HAP-1 (cell line): Measurements from ENCODE around the gene TBL1Y.
"Not testable (repeated sequence)": the region's sequence is repeated elsewhere in the genome, so short reads cannot be mapped to it uniquely, and the experiment has no call there.

ENCODE experiments used
- DNase-seq, 2 experiments: peaks; one replicate each; pipeline ENCODE4 v3.0.0-alpha.2; 2016 to 2020; ENCODE audit warnings: low spot score in 2 of 2
- H3K27me3 ChIP-seq: fragments of 250-450 bp; sonication (Bioruptor Pico); 2 replicates; pipeline ENCODE4 v1.5.1; 2020; ENCODE audit warnings: low read depth, mild to moderate bottlenecking, moderate library complexity
- H3K36me3 ChIP-seq: fragments of 250-450 bp; sonication (Bioruptor Pico); replicated peaks from 2 replicates; pipeline ENCODE4 v1.5.1; 2020; ENCODE audit warnings: mild to moderate bottlenecking
- H3K4me1 ChIP-seq: fragments of 250-450 bp; sonication (Bioruptor Pico); 2 replicates; pipeline ENCODE4 v1.5.1; 2020; ENCODE audit warnings: mild to moderate bottlenecking
- H3K4me3 ChIP-seq: fragments of 250-450 bp; sonication (Bioruptor Pico); 2 replicates; pipeline ENCODE4 v1.5.1; 2020; ENCODE audit warnings: mild to moderate bottlenecking, moderate library complexity
- H3K9me3 ChIP-seq: fragments of 250-450 bp; sonication (Bioruptor Pico); 2 replicates; pipeline ENCODE4 v1.5.1; 2020; ENCODE audit warnings: mild to moderate bottlenecking, moderate library complexity
- in situ Hi-C: fragments of 300-500 bp; cut with MboI; formaldehyde crosslinking; loops from 3 replicates; pipeline ENCODE4 v1.14.3; 2020; ENCODE audit warnings: low sequenced_read_pairs, inconsistent platforms, mixed read lengths

The TBL1Y gene

GRCh38 chrY:7078725-7079124 is 168.2 kb downstream of the TBL1Y start:
- in situ Hi-C loops, result no loop called here
- no peaks in the 10 kb centered on the region for H3K36me3 ChIP-seq
- no peaks in the 10 kb centered on the region for H3K4me1 ChIP-seq
- no peak overlapping the region for H3K4me3 ChIP-seq
- H3K27me3 ChIP-seq, result no peaks in the 10 kb centered on the region
- no peaks in the 10 kb centered on the region for H3K9me3 ChIP-seq
- DNase-seq, result no peak

DNA sequence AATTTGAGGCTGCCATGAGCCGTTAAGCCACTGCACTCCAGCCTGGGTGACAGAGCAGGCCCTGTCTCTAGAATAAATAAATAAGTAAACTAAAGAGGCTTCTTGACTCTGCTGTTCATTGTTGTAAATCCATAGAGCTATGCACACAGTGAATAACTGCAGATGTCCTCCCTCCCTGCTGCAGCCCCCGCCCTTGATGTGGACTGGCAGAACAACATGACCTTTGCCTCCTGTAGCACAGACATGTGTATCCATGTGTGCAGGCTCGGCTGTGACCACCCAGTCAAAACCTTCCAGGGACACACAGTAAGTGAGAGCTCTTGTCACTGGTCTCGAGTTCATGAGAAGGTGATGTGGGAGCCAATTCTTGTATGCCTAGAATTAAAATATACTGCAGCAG is 170.1 kb downstream of the TBL1Y start:
- H3K9me3 ChIP-seq, DNase-seq, H3K27me3 ChIP-seq, H3K4me3 ChIP-seq, in situ Hi-C loops, H3K4me1 ChIP-seq, H3K36me3 ChIP-seq: not testable (repeated sequence)

DNA sequence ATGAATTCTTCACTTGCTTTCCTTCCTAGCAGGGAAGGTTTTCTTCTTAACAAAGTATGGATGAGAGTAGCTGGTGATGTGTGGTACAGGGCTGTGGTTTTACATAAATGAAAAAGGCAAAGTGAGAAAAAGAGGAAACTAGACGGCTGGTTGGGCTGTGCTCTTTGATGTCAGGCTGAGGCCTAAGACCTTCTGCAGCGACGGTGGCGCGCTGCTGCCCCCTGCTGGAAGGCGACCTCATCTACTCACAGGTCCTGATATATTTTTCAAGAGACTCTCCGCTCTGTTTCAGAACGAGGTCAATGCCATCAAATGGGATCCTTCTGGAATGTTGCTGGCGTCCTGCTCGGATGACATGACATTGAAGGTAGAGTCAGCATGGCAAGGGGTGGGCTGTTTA is 175.1 kb downstream of the TBL1Y start:
- H3K27me3 ChIP-seq, result no peaks in the 10 kb centered on the region
- H3K4me1 ChIP-seq, result no peaks in the 10 kb centered on the region
- H3K36me3 ChIP-seq, result no peaks in the 10 kb centered on the region
- H3K9me3 ChIP-seq, result no peaks in the 10 kb centered on the region
- no peak overlapping the region for H3K4me3 ChIP-seq
- DNase-seq, result no peak
- in situ Hi-C loops, result no loop called here

- H3K36me3 ChIP-seq, result no peaks in the 10 kb centered on the region
- no peaks in the 10 kb centered on the region for H3K27me3 ChIP-seq
- H3K4me3 ChIP-seq, result no peak overlapping the region
- no peak for DNase-seq
- H3K9me3 ChIP-seq, result no peaks in the 10 kb centered on the region
- no peaks in the 10 kb centered on the region for H3K4me1 ChIP-seq
- in situ Hi-C loops, result no loop called here
Observed at GRCh38 chrY:7092836-7093235, 182.3 kb downstream of the TBL1Y start.

GRCh38 chrY:7094365-7094764 is 183.9 kb downstream of the TBL1Y start:
- Histone ChIP-seq H3K36me3 (no peaks in the 10 kb centered on the region), H3K4me1 (no peaks in the 10 kb centered on the region), H3K4me3 (no peak overlapping the region), H3K9me3 (no peaks in the 10 kb centered on the region), H3K27me3 (no peaks in the 10 kb centered on the region)
- no peak for DNase-seq
- in situ Hi-C loops, result no loop called here

- in situ Hi-C loops, result no loop called here
- no peak overlapping the region for H3K4me3 ChIP-seq
- no peaks in the 10 kb centered on the region for H3K36me3 ChIP-seq
- no peaks in the 10 kb centered on the region for H3K4me1 ChIP-seq
- no peaks in the 10 kb centered on the region for H3K9me3 ChIP-seq
- no peak for DNase-seq
- no peaks in the 10 kb centered on the region for H3K27me3 ChIP-seq
Observed at GRCh38 chrY:7097021-7097420, 186.5 kb downstream of the TBL1Y start.

GRCh38 chrY:7099742-7100141 is 189.2 kb downstream of the TBL1Y start:
- no peaks in the 10 kb centered on the region for H3K36me3 ChIP-seq
- H3K4me3 ChIP-seq, result no peak overlapping the region
- in situ Hi-C loops, result no loop called here
- no peaks in the 10 kb centered on the region for H3K4me1 ChIP-seq
- no peak for DNase-seq
- no peaks in the 10 kb centered on the region for H3K9me3 ChIP-seq
- no peaks in the 10 kb centered on the region for H3K27me3 ChIP-seq

- in situ Hi-C loops, result no loop called here
- Histone ChIP-seq H3K4me1 (no peaks in the 10 kb centered on the region), H3K4me3 (no peak overlapping the region), H3K9me3 (no peaks in the 10 kb centered on the region), H3K27me3 (no peaks in the 10 kb centered on the region), H3K36me3 (no peaks in the 10 kb centered on the region)
- no peak for DNase-seq
Observed at GRCh38 chrY:7102680-7103079, 192.2 kb downstream of the TBL1Y start.

DNA sequence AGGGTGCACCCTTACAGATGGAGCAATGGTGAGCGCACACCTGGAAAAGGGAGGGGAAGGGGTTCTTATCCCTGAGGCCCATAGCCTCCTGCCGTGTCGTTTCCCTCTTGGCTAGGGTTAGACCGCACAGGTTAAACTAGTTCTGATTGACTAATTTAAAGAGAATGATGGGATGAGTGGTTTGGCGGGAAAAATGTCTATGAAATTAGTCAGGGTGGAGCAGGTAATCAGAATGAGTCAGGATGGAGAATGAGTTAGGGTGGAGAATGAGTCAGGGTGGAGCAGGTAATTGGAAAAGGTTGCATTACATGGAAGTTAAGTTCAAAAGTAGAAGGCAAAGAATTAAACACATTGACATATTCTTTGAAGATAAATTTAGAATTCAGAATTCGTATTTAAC is 196.7 kb downstream of the TBL1Y start:
- Histone ChIP-seq H3K9me3 (no peaks in the 10 kb centered on the region), H3K27me3 (no peaks in the 10 kb centered on the region), H3K4me3 (no peak overlapping the region), H3K36me3 (no peaks in the 10 kb centered on the region), H3K4me1 (no peaks in the 10 kb centered on the region)
- in situ Hi-C loops, result no loop called here
- no peak for DNase-seq

DNA sequence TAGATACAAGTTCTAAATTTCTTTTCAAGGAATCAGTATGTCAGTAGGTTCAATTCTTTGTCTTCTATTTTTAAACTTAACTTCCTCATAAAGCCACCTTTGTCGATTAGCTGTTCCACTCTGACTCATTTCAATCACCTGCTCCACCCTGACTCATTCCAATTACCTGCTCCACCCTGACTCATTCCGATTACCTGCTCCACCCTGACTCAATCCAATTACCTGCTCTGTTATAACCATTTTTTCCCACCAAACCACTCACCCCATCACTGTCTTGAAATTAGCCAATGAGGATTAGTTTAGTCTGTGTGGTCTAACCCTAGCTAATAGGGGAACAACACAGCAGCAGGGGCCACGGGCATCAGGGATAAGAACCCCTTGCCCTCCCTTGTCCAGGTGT is 199.6 kb downstream of the TBL1Y start:
- no peaks in the 10 kb centered on the region for H3K4me1 ChIP-seq
- no peaks in the 10 kb centered on the region for H3K36me3 ChIP-seq
- H3K9me3 ChIP-seq, result no peaks in the 10 kb centered on the region
- in situ Hi-C loops, result no loop called here
- H3K27me3 ChIP-seq, result no peaks in the 10 kb centered on the region
- no peak for DNase-seq
- H3K4me3 ChIP-seq, result no peak overlapping the region

- Histone ChIP-seq H3K36me3 (no peaks in the 10 kb centered on the region), H3K27me3 (no peaks in the 10 kb centered on the region), H3K4me1 (no peaks in the 10 kb centered on the region), H3K9me3 (no peaks in the 10 kb centered on the region), H3K4me3 (no peak overlapping the region)
- in situ Hi-C loops, result no loop called here
- DNase-seq, result no peak
Observed at GRCh38 chrY:7115871-7116270, 205.4 kb downstream of the TBL1Y start.

DNA sequence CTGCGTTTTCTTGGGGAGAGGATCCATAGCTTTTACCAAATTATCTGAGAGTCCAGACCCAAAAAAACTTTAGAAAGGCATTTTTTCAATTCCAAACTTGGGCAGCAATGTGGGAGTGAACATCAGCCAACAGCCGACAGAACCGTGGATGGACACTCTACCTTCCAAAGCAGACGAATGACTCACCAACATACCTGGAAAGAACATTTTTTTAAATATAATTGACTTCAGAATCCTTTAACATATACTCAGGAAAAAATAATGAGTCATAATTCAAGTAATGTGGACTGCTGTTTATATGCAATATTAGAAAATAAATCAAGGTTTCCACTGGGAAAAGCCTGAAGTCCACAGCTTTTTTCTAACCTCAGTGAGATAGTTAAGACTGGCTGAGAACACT is 211.7 kb downstream of the TBL1Y start:
- in situ Hi-C loops, result no loop called here
- no peaks in the 10 kb centered on the region for H3K9me3 ChIP-seq
- no peaks in the 10 kb centered on the region for H3K36me3 ChIP-seq
- H3K4me3 ChIP-seq, result no peak overlapping the region
- no peaks in the 10 kb centered on the region for H3K4me1 ChIP-seq
- no peak for DNase-seq
- H3K27me3 ChIP-seq, result no peaks in the 10 kb centered on the region

DNA sequence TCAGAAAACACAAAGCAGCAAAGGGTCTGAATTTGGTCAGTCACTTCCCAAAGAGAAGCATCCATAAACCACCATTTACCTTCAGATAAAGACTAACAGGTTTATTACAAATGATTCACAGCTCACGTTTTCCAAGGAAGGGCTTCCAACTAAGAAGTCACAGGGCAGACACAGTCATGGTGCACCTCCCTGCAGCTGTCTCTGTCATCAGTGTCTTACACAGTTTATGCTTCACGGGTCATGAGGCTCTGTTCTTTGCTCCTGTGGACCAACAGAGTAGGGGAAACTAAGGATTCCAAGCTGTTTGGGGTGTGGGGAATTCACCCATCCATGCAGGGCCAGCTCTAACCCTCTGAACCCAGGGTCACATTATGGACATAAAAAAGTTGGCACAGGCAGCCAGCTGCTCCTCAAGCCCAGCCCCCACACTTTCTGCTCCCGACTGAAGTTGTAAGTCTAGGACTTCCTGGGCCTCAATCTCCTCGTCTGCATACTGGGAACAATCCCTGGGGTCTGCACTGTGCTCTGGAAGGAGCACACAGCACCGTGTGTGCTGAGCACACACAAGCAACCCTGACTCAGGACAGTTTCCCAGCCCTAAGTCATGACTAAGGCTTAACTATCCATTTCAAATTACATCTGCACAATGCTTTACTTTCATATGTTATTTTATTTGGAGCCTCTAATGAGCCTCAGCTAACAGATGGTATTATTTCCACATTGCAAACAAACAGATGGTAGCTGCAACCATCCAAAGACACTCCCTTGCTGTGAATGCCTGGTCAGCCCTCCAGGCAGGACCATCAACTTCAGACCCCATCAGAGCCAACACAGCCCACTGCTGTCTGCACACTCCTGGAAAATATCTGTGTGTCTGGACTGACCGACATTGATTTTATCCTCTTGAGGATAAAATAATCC is 214.9 kb downstream of the TBL1Y start:
- no peaks in the 10 kb centered on the region for H3K4me1 ChIP-seq
- in situ Hi-C loops, result no loop called here
- no peaks in the 10 kb centered on the region for H3K27me3 ChIP-seq
- DNase-seq, result no peak
- no peaks in the 10 kb centered on the region for H3K36me3 ChIP-seq
- H3K9me3 ChIP-seq, result no peaks in the 10 kb centered on the region
- no peak overlapping the region for H3K4me3 ChIP-seq

DNA sequence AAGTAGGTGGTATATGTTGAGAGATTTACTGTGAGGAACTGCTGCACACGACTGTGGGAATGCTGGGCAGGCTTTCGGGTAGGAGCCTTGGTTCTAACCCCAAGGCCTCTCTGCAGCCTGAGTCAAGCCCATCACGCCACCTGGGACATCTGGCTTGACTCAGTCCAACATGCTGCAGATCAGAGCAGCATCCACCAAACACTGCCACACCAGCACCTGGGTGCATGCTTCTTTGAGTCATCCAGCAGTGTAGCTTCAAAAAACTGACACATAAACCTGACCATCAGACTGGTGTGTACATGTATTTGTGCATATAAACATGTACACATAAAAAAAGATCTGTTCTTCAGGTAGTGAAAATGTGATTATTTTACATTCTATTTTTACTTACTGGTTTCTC is 217.7 kb downstream of the TBL1Y start:
- H3K4me1 ChIP-seq, result no peaks in the 10 kb centered on the region
- in situ Hi-C loops, result no loop called here
- H3K9me3 ChIP-seq, result no peaks in the 10 kb centered on the region
- DNase-seq, result no peak
- H3K36me3 ChIP-seq, result no peaks in the 10 kb centered on the region
- no peak overlapping the region for H3K4me3 ChIP-seq
- no peaks in the 10 kb centered on the region for H3K27me3 ChIP-seq
